Fibroblast of peridontal ligament (primary cell): Measurements from ENCODE around the gene PDGFC.

ENCODE experiments used
- DNase-seq: peaks from one replicate; pipeline ENCODE4 v3.0.0-alpha.2; 2010; ENCODE audit errors: extremely low read depth

Gene PDGFC

GRCh38 chr4:156782491-156782890, 189.1 kb downstream of the PDGFC start:
- DNase-seq: no peak

GRCh38 chr4:156781852-156782251, 189.7 kb downstream of the PDGFC start:
- peak; percentile 70 for DNase-seq

- peak; percentile 96 for DNase-seq
Observed at GRCh38 chr4:156779774-156780173, 191.8 kb downstream of the PDGFC start.

- DNase-seq: peak; percentile 76
Observed at GRCh38 chr4:156779042-156779441, 192.6 kb downstream of the PDGFC start.

GRCh38 chr4:156778606-156779005, 193.0 kb downstream of the PDGFC start:
- DNase-seq: peak; percentile 78

GRCh38 chr4:156778093-156778492, 193.5 kb downstream of the PDGFC start:
- peak; percentile 73 for DNase-seq

- no peak for DNase-seq
Observed at GRCh38 chr4:156775813-156776212, 195.8 kb downstream of the PDGFC start.

- peak; percentile 93 for DNase-seq
Observed at GRCh38 chr4:156774422-156774821, 197.2 kb downstream of the PDGFC start.

- DNase-seq: peak; percentile 53
Observed at GRCh38 chr4:156773648-156774357, 197.8 kb downstream of the PDGFC start.

- peak; percentile 96 for DNase-seq
Observed at GRCh38 chr4:156771171-156771837, 200.3 kb downstream of the PDGFC start.

- no peak for DNase-seq
Observed at GRCh38 chr4:156770140-156770539, 201.5 kb downstream of the PDGFC start.

GRCh38 chr4:156767911-156768415, 203.6 kb downstream of the PDGFC start:
- DNase-seq: peak; percentile 29

GRCh38 chr4:156766846-156767245, 204.8 kb downstream of the PDGFC start:
- DNase-seq: peak; percentile 39

GRCh38 chr4:156765277-156765676, 206.3 kb downstream of the PDGFC start:
- DNase-seq: no peak

- DNase-seq: no peak
Observed at GRCh38 chr4:156764846-156765245, 206.8 kb downstream of the PDGFC start.

GRCh38 chr4:156764145-156764544, 207.5 kb downstream of the PDGFC start:
- DNase-seq: peak; percentile 47

GRCh38 chr4:156763511-156763910, 208.1 kb downstream of the PDGFC start:
- DNase-seq: peak; percentile 45

- DNase-seq: no peak
Observed at GRCh38 chr4:156762851-156763250, 208.7 kb downstream of the PDGFC start.

- DNase-seq: peak; percentile 79
Observed at GRCh38 chr4:156756118-156756517, 215.5 kb downstream of the PDGFC start.

GRCh38 chr4:156754832-156755570, 216.6 kb downstream of the PDGFC start:
- DNase-seq: no peak

- DNase-seq: no peak
Observed at GRCh38 chr4:156751486-156751885, 220.1 kb downstream of the PDGFC start.
